HG02852 (cell line): ENCODE data around the gene SBSN.

ENCODE experiments used
- ATAC-seq: cut with Tn5 transposase; IDR thresholded peaks from one replicate; pipeline ENCODE4 v1.9.1; 2021; ENCODE audit warnings: mild to moderate bottlenecking, moderate library complexity; ENCODE audit not compliant: unreplicated experiment

Gene SBSN

DNA sequence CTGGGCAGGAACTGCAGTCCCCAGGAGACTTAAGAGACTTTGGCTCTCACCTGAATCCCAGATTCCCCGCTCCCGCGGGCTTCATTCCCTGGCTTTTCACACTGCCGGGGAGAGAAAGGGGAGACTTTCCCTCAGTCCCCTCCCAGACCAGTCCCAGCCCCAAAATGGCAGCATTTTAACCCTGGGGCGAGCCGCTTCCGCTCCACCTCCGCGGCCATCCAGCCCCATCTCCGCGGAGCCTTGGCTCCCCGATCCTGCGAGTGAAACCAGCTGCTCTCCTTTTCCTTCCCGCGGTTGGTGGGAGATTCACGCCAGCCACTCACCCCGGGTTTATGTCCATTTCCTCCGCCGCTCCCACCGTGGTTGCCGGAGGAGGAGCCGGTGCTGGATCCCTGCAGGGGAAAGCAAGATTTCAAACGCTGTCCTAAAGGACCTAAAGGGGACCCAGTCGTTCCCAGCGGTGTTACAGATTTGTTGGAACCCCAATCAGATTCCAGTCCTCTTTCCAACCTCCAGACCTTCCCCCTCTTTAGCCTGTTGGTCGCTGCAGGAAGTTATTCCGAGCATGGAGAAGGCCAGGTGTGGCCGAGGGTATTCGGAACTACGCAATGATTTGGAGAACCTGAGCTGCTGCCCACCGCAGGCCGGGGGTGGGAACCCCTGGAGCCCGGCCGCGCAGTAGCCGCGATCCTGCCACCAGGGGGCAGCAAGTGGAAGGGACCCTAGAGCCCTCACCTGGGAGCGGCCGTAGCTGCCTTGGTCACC is 18.1 kb downstream of the SBSN start:
- peak; percentile 64 for ATAC-seq

- no peak for ATAC-seq
Observed at GRCh38 chr19:35509018-35509652, 19.0 kb downstream of the SBSN start.

DNA sequence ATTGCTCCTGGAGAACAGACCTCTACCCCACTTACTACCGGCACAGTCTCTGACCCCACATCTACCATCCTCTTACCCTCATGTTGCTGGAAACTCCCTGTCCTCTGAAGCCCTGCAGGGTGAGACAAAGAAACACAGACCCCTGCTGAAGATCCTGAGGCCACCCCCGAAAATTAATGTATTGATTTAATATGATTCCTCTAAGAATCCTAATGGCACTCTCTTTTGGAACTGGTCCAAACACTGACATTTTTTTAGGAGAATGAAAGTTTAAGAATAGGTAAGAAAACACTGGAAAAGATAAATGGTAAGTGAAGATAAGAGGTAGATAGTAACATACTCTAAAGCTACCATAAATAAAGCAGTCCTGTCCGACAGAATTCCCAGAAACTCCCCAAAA is 20.0 kb downstream of the SBSN start:
- no peak for ATAC-seq

GRCh38 chr19:35507561-35507960 is 20.6 kb downstream of the SBSN start:
- ATAC-seq = no peak

DNA sequence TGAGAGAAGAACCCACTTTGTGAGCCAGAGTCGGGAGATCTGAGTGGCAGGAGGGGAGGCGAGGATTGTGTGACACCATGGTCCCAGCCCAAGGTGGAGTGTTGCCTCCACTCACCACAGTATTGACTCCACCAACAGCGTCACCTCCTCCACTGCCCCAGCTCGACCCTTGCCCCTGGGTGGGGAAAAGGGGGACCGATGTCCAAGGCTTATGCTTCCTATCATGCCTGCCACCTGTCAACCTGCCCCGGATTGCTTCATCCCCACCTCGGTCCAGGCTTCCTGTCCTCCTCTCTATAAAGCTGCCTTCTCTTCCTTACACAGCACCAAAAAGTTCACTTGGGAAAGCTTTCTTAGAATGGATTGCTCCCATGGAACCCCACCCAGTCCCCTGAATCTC is 22.1 kb downstream of the SBSN start:
- no peak for ATAC-seq

- ATAC-seq = no peak
Observed at GRCh38 chr19:35502751-35503150, 25.4 kb downstream of the SBSN start.

DNA sequence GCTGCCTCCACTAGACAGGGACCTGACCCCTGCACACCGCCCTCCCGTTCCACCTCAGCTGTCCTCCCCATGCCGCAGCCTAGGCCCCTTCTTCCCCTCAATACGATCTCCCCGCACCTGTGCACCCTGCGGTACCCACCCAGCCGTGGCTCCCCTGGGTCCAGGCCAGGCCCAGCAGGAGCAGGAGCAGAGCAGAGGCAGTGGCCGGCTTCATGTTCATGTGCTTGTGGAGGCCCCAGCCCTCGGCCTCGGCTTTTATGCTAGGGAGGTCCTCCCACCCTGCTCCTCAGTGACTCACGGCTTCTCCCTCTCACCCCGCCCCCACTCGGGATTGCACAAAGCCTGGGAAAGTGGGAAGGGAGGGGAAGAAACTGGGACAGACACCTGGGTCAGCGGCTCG is 26.4 kb downstream of the SBSN start:
- ATAC-seq = no peak

- ATAC-seq = no peak
Observed at GRCh38 chr19:35500611-35501010, 27.5 kb downstream of the SBSN start.

- ATAC-seq = no peak
Observed at GRCh38 chr19:35498984-35499527, 29.1 kb downstream of the SBSN start.

- no peak for ATAC-seq
Observed at GRCh38 chr19:35498220-35498619, 29.9 kb downstream of the SBSN start.

DNA sequence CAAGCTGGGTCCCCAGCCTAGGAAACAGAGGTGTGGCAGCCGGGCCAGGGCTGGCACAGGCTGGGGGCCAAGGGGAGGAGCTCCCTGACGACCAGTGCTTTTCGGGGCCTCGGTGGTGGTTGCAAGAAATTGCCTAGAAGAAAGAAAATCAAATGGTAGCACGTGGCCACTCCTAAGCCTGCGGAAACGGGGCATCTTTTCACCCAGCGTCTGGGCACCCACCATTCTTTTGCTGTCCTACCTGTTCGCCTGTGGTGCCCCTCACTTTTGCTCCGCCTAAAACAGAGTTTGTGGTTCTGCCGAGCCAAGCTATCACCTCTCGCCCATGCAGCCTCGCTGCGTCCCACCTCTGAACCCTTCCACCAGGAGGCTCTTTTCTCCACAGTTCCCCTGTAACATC is 30.7 kb downstream of the SBSN start:
- no peak for ATAC-seq

DNA sequence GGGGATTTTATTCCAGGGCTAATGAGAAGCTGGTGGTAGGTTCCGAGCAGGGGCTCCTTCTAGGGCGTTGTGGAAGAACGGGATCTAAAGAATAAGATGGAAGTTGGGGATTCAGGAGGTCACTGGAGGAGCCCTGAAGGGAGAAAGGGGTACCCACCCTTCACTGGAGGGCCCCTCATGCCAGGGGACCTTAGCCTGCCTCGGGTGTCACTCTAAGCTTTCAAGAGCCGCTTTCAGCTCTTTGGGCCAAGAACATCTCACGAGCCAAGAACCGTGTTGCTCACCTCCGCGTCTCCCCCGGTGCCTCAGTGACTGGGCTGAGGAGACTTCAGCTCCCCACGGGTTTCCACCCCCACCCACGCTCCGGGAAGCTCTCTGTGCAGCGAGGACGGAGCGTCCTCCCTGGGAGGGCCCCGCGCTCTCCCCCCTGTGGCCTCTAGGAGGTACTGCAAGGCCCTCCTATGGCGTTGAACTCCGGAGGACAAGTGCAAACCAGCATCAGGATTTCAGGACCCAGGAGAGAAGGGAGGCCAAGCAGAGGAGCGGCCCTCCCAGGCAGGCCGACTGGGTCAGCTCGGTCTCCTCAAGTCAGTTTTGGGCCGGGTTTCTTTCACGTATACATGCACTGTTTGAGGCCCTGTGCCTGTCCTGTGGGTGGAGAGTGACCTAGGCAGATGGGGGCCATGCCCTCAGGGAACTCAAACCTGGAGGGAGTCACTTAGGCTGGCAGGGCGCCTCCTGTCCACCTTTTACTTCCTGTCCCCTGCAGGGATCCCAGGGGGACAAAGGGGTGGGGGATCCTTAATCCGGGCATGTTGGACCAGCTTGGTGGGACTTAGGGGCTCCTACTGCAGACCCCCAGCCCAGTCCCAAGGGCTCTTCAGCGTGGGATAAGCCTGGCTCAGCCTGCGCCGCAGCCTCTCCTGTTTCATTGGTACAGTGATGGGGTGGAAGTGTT is 32.7 kb downstream of the SBSN start:
- ATAC-seq = no peak

GRCh38 chr19:35493971-35494370 is 34.1 kb downstream of the SBSN start:
- no peak for ATAC-seq

GRCh38 chr19:35491836-35492360 is 36.2 kb downstream of the SBSN start:
- no peak for ATAC-seq

- ATAC-seq = no peak
Observed at GRCh38 chr19:35490364-35490763, 37.7 kb downstream of the SBSN start, which contains the start of gene KRTDAP. TSS of gene KRTDAP (minus strand) at chr19:35490464. CDS start at chr19:35490442, 22 bp downstream.

- no peak for ATAC-seq
Observed at GRCh38 chr19:35488677-35489076, 39.4 kb downstream of the SBSN start.

GRCh38 chr19:35487656-35488182 is 40.4 kb downstream of the SBSN start:
- ATAC-seq = no peak

- ATAC-seq = no peak
Observed at GRCh38 chr19:35486268-35486708, 41.8 kb downstream of the SBSN start.

GRCh38 chr19:35484252-35485036 is 43.7 kb downstream of the SBSN start:
- peak; percentile 45 for ATAC-seq

DNA sequence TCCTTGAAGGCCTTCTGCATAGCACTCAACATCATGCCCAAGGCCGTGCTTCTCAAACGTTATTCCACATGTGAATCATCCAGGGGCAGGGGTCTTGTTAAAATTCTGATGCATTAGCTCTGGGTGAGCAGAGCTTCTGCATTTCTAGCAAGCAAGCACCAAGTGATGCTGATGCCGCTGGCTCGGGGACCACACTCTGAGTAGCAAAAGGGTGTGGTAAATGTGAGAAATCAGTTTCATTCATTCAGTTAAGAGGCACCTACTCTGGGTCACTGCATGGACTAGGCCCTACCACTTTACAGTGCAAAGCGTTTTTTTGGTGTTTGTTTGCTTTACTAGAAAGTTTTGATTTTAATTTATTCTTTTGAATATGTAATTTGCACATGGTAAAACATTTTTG is 45.0 kb downstream of the SBSN start:
- ATAC-seq = no peak
